Panc1 (cell line): Measurements from ENCODE around the gene GREM1.

Experiments used
- CTCF ChIP-seq: fragments of 450-650 bp; IDR thresholded peaks from 2 replicates; pipeline ENCODE4 v1.5.1; 2017; ENCODE audit warnings: mild to moderate bottlenecking
- REST ChIP-seq, 2 experiments: IDR thresholded peaks; 2 replicates each; pipeline ENCODE4 v1.6.1; 2011 to 2012; ENCODE audit warnings: low read depth in 2 of 2, control low read depth in 1 of 2, low read length in 1 of 2, mild to moderate bottlenecking in 1 of 2, moderate library complexity in 1 of 2; ENCODE audit not compliant: insufficient read depth in 1 of 2
- TCF7L2 ChIP-seq: IDR thresholded peaks from 2 replicates; pipeline ENCODE4 v1.6.1; 2011; ENCODE audit warnings: mild to moderate bottlenecking, low read depth, low read length, inconsistent platforms

GRCh38 chr15:32716915-32717425, 834 bp upstream of the GREM1 start:
- TF ChIP-seq TCF7L2 (no peak), CTCF (no peak), REST (IDR thresholded peaks at IDR 0.05; ENCODE audit: insufficient read depth in 1 of 2, low read depth in 2 of 2, low read length in 1 of 2) (no peak)
